ENCODE measurements around the gene MSH5.

DNA sequence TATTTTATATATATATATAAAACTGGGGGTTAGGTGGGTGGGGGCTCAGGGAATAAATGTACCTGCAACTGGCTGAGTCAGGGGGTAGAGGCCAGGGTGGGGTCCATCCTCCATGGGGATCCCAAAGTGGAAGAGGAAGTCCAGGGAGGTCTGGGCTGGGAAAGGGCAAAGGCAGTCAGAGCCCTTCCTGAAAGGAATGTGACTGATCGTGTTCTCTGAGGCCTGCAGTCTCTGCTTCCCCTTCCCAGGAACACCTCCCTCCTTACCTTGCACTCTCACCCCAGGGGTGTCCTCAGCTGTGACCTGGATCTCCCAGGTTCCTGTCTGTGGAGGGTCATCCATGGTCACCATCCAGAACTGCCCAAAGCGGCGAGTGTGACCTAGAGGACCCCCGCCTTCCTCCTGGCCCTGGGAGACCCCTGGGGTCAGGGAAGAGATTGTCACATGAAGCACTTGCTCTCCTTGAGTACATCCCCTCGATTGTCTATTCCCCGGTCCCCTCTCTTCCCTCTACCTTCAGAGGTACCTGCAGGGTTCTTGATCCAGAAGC is 27.4 kb downstream of the MSH5 start:
- TF ChIP-seq CTCF (IDR thresholded peaks at IDR 0.05) (no peak), ZFX (IDR thresholded peaks at IDR 0.05; ENCODE audit: borderline replicate concordance) (no peak)
